ENCODE measurements around the gene KLHL18.
"Not testable (repeated sequence)": the region's sequence is repeated elsewhere in the genome, so short reads cannot be mapped to it uniquely, and the experiment has no call there.

Gene KLHL18

GRCh38 chr3:47362701-47363100 lies 80.0 kb downstream of the KLHL18 start:
- DNase-seq (ENCODE audit: low spot score) = no peak

- no peak for DNase-seq (ENCODE audit: low spot score)
These were observed 82.7 kb downstream of the KLHL18 start for GRCh38 chr3:47365213-47366153.

GRCh38 chr3:47366833-47367232 lies 84.1 kb downstream of the KLHL18 start:
- DNase-seq (ENCODE audit: low spot score) = no peak

- DNase-seq (ENCODE audit: low spot score) = no peak
These were observed 84.9 kb downstream of the KLHL18 start for GRCh38 chr3:47367631-47368030.

- not testable (repeated sequence) for DNase-seq (ENCODE audit: low spot score)
These were observed 87.3 kb downstream of the KLHL18 start for GRCh38 chr3:47370020-47370419.

- no peak for DNase-seq (ENCODE audit: low spot score)
These were observed 88.3 kb downstream of the KLHL18 start for GRCh38 chr3:47370887-47371697.

- no peak for DNase-seq (ENCODE audit: low spot score)
These were observed 91.8 kb downstream of the KLHL18 start for GRCh38 chr3:47374587-47374986.

GRCh38 chr3:47376393-47376792 lies 93.6 kb downstream of the KLHL18 start:
- DNase-seq (ENCODE audit: low spot score) = no peak

GRCh38 chr3:47377186-47377585 lies 94.4 kb downstream of the KLHL18 start:
- no peak for DNase-seq (ENCODE audit: low spot score)

- no peak for DNase-seq (ENCODE audit: low spot score)
These were observed 96.1 kb downstream of the KLHL18 start for GRCh38 chr3:47378869-47379268.

GRCh38 chr3:47379411-47379899 lies 96.7 kb downstream of the KLHL18 start:
- DNase-seq (ENCODE audit: low spot score) = no peak

GRCh38 chr3:47380026-47380600 lies 97.4 kb downstream of the KLHL18 start:
- DNase-seq (ENCODE audit: low spot score) = no peak

- peak; percentile 98 for DNase-seq (ENCODE audit: low spot score)
These were observed 98.0 kb downstream of the KLHL18 start, which contains the start of gene PTPN23 for GRCh38 chr3:47380601-47381316. TSS of gene PTPN23 (plus strand) at chr3:47381021. CDS start at chr3:47381097, 76 bp downstream.

GRCh38 chr3:47381317-47382157 lies 98.8 kb downstream of the KLHL18 start:
- DNase-seq (ENCODE audit: low spot score) = peak; percentile 70

GRCh38 chr3:47384425-47384824 lies 101.7 kb downstream of the KLHL18 start:
- no peak for DNase-seq (ENCODE audit: low spot score)

- DNase-seq (ENCODE audit: low spot score) = no peak
These were observed 102.3 kb downstream of the KLHL18 start for GRCh38 chr3:47385007-47385406.

- DNase-seq (ENCODE audit: low spot score) = no peak
These were observed 103.1 kb downstream of the KLHL18 start for GRCh38 chr3:47385796-47386195.

- no peak for DNase-seq (ENCODE audit: low spot score)
These were observed 110.2 kb downstream of the KLHL18 start for GRCh38 chr3:47392933-47393332.

- DNase-seq (ENCODE audit: low spot score) = no peak
These were observed 111.6 kb downstream of the KLHL18 start for GRCh38 chr3:47394140-47394870.

GRCh38 chr3:47394881-47395280 lies 112.1 kb downstream of the KLHL18 start:
- DNase-seq (ENCODE audit: low spot score) = no peak
